Measurements from ENCODE around the gene NCOA3.

NCOA3 gene

DNA sequence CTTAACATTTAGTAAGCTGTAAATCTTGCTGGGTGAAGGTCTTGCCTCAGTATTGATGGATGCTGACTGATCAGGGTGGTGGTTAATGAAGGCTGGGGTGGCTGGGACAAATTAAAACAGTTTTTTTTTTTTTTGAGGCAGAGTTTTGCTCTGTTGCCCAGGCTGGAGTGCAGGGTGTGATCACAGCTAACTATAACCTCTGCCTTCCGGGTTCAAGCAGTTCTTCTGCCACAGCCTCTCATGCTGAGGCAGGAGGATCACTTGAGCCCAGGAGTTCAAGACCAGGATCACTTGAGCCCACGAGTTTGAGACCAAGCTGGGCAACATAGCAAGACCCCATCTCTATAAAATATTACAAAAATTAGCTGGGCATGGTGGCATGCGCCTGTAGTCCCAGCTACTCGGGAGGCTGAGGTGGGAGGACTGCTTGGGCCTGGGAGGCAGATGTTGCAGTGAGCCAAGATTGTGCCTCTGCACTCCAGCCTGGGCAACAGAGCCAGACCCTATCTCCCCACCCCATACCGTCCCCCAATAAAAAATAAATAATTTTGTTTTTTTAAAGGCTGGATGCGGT is 67.2 kb downstream of the NCOA3 start:
- Histone ChIP-seq H3K36me3 (ENCODE audit: control insufficient read depth, low read length) (peaks cover 92% of the 10 kb centered on the region), H3K4me1 (ENCODE audit: control insufficient read depth, low read length) (peaks cover 97% of the 10 kb centered on the region), H3K27ac (ENCODE audit: low read depth, low read length) (no peak overlapping the region), H4K20me1 (ENCODE audit: control insufficient read depth, insufficient read depth, low read depth, low read length) (peaks cover 41% of the 10 kb centered on the region), H3K79me2 (ENCODE audit: control insufficient read depth, low read length) (peaks cover 100% of the 10 kb centered on the region), H3K9me2 (replicated peaks; ENCODE audit: control insufficient read depth, low read length) (no peaks in the 10 kb centered on the region), H3K4me3 (ENCODE audit: low read length) (no peak overlapping the region), H3K4me2 (ENCODE audit: low read length) (no peak overlapping the region), H3F3A (ENCODE audit: control insufficient read depth, insufficient read depth) (peaks cover 25% of the 10 kb centered on the region), H3K9me3 (ENCODE audit: control insufficient read depth, insufficient read depth, low read length) (no peaks in the 10 kb centered on the region), H3K27me3 (ENCODE audit: control insufficient read depth, low read length) (no peaks in the 10 kb centered on the region)
- TF ChIP-seq, protein P1, sequence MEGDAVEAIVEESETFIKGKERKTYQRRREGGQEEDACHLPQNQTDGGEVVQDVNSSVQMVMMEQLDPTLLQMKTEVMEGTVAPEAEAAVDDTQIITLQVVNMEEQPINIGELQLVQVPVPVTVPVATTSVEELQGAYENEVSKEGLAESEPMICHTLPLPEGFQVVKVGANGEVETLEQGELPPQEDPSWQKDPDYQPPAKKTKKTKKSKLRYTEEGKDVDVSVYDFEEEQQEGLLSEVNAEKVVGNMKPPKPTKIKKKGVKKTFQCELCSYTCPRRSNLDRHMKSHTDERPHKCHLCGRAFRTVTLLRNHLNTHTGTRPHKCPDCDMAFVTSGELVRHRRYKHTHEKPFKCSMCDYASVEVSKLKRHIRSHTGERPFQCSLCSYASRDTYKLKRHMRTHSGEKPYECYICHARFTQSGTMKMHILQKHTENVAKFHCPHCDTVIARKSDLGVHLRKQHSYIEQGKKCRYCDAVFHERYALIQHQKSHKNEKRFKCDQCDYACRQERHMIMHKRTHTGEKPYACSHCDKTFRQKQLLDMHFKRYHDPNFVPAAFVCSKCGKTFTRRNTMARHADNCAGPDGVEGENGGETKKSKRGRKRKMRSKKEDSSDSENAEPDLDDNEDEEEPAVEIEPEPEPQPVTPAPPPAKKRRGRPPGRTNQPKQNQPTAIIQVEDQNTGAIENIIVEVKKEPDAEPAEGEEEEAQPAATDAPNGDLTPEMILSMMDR (IDR thresholded peaks at IDR 0.05; ENCODE audit: low read depth, low read length, poor library complexity, severe bottlenecking), result no peak
- no peak for TF ChIP-seq EZH2phosphoT487 (IDR thresholded peaks at IDR 0.05; ENCODE audit: borderline replicate concordance, low read length)

DNA sequence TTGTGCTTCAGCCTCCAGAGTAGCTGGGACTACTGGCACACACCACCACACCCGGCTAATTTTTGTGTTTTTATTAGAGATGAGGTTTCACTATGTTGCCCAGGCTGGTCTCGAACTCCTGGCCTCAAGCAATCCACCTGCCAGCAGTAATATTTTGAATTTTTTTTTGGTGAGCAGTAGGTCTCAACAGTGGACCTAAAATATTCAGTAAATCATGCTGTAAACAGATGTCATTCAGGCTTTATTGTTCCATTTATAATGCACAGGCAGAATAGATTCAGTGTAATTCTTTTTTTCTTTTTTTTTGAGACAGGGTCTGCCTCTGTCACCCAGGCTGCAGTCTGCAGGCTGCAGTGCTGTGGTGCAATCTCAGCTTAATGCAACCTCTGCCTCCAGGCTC is 69.7 kb downstream of the NCOA3 start:
- H3K27ac ChIP-seq (ENCODE audit: low read depth, low read length), result 0 out of 2 replicates have a peak overlapping the region, but pooled peaks have one; percentile 14
- TF ChIP-seq EZH2phosphoT487 (IDR thresholded peaks at IDR 0.05; ENCODE audit: borderline replicate concordance, low read length), result no peak
- TF ChIP-seq, protein P1 (IDR thresholded peaks at IDR 0.05; ENCODE audit: low read depth, low read length, poor library complexity, severe bottlenecking), result no peak
- H3K9me3 ChIP-seq (ENCODE audit: control insufficient read depth, insufficient read depth, low read length), result no peaks in the 10 kb centered on the region

DNA sequence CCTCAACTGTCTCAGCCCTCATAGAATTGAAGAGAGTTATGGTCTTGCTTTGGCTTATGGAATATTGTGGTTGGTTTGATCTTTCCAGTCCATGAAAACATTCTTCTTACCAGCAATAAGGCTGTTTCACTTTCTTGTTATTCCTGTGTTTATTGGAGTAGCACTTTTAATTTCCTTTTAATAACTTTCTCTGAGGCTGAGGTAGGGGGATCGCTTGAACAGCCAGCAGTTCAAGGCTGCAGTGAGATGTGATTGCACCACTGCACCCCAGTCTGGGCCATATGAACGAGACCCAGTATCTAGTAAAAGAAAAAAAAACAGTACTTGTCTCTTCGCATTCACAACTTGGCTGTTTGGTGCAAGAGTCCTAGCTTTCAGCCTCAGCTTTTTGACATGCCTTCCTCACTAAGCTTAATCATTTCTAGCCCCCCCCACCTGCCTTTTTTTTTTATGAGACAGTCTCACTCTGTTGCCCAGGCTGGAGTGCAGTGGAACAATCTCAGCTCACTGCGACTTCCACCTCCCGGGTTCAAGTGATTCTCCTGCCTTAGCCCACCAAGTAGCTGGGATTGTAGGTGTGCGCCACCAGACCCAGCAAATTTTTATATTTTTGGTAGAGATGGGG is 70.5 kb downstream of the NCOA3 start:
- peaks cover 40% of the 10 kb centered on the region for H4K20me1 ChIP-seq (ENCODE audit: control insufficient read depth, insufficient read depth, low read depth, low read length)
- peak overlapping the region; percentile 11; the same call in 1 of the 2 replicates for H3K4me3 ChIP-seq (ENCODE audit: low read length)
- H3K4me1 ChIP-seq (ENCODE audit: control insufficient read depth, low read length), result peaks cover 100% of the 10 kb centered on the region
- H3K9me2 ChIP-seq (replicated peaks; ENCODE audit: control insufficient read depth, low read length), result no peaks in the 10 kb centered on the region
- H3K79me2 ChIP-seq (ENCODE audit: control insufficient read depth, low read length), result peaks cover 100% of the 10 kb centered on the region
- H3K36me3 ChIP-seq (ENCODE audit: control insufficient read depth, low read length), result peaks cover 88% of the 10 kb centered on the region
- H3K4me2 ChIP-seq (ENCODE audit: low read length), result peak overlapping the region; percentile 69
- H3K27me3 ChIP-seq (ENCODE audit: control insufficient read depth, low read length), result no peaks in the 10 kb centered on the region
- TF ChIP-seq EZH2phosphoT487 (IDR thresholded peaks at IDR 0.05; ENCODE audit: borderline replicate concordance, low read length), result no peak
- TF ChIP-seq, protein P1 (IDR thresholded peaks at IDR 0.05; ENCODE audit: low read depth, low read length, poor library complexity, severe bottlenecking), result no peak
- peaks cover 49% of the 10 kb centered on the region for H3F3A ChIP-seq (ENCODE audit: control insufficient read depth, insufficient read depth)
- H3K9me3 ChIP-seq (ENCODE audit: control insufficient read depth, insufficient read depth, low read length), result no peaks in the 10 kb centered on the region
- peak overlapping the region; percentile 14; the same call in 1 of the 2 replicates for H3K27ac ChIP-seq (ENCODE audit: low read depth, low read length)

More for the DNA sequence above, 69.7 kb downstream of the NCOA3 start:
- no peak overlapping the region for H3K4me3 ChIP-seq (ENCODE audit: low read length)
- no peaks in the 10 kb centered on the region for H3K9me2 ChIP-seq (replicated peaks; ENCODE audit: control insufficient read depth, low read length)
- peaks cover 100% of the 10 kb centered on the region for H3K79me2 ChIP-seq (ENCODE audit: control insufficient read depth, low read length)
- H3K4me1 ChIP-seq (ENCODE audit: control insufficient read depth, low read length), result peaks cover 99% of the 10 kb centered on the region
- H3K4me2 ChIP-seq (ENCODE audit: low read length), result peak overlapping the region; percentile 69
- no peaks in the 10 kb centered on the region for H3K27me3 ChIP-seq (ENCODE audit: control insufficient read depth, low read length)
- H3K36me3 ChIP-seq (ENCODE audit: control insufficient read depth, low read length), result peaks cover 87% of the 10 kb centered on the region
- H4K20me1 ChIP-seq (ENCODE audit: control insufficient read depth, insufficient read depth, low read depth, low read length), result peaks cover 36% of the 10 kb centered on the region
- H3F3A ChIP-seq (ENCODE audit: control insufficient read depth, insufficient read depth), result peaks cover 44% of the 10 kb centered on the region
